PC-9 (cell line): ENCODE results near the gene STARD4.

Source experiments
- CTCF ChIP-seq: fragments of 200-600 bp; sonication (generic); conservative IDR thresholded peaks from 2 replicates; pipeline ENCODE4 v1.6.1; 2017; ENCODE audit warnings: mixed run types, antibody characterized with exemption, mild to moderate bottlenecking, moderate library complexity
- EZH2 ChIP-seq: fragments of 200-600 bp; sonication (generic); IDR thresholded peaks from 2 replicates; pipeline ENCODE4 v1.8.0; 2017; ENCODE audit warnings: antibody characterized with exemption, low read depth

DNA sequence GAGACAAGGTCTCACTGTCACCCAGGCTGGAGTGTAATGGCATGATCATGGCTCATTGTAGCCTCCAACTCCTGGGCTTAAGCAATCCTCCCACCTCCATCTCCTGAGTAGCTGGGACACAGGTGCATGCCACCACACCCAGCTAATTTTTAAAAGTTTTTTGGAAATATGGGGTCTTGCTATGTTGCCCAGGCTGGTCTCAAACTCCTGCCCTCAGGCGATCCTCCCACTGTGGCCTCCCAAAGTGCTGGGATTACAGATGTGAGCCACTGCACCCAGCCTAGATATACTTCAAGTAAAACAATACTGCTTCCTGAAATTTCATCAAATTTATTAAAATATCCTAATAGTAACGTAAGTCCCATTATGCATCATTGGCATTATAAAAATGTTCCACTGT lies 33.4 kb downstream of the STARD4 start:
- TF ChIP-seq CTCF = no peak
- TF ChIP-seq EZH2 = no peak
